Activated naive CD8-positive, alpha-beta T cell treated with anti-CD3 and anti-CD28 coated beads, Interleukin-2, amount 50 U/mL, for 24 hours (primary cell): ENCODE data around the gene RAP1GDS1.
"Not testable (repeated sequence)": the region's sequence is repeated elsewhere in the genome, so short reads cannot be mapped to it uniquely, and the experiment has no call there.

Experiments
- ATAC-seq: fragments of 150-1000 bp; cut with Tn5 transposase; one replicate; pipeline ENCODE4 v1.10.0; 2021
- DNase-seq: peaks from one replicate; pipeline ENCODE4 v3.0.0; 2021
- H3K27ac Mint-ChIP-seq: one replicate; pipeline ENCODE4 v1.8.0; 2021; ENCODE audit warnings: mild to moderate bottlenecking, mixed read lengths
- H3K27me3 Mint-ChIP-seq: one replicate; pipeline ENCODE4 v1.8.0; 2021; ENCODE audit warnings: mixed read lengths
- H3K36me3 Mint-ChIP-seq: one replicate; pipeline ENCODE4 v1.8.0; 2021; ENCODE audit warnings: low read depth, mixed read lengths
- H3K4me1 Mint-ChIP-seq: one replicate; pipeline ENCODE4 v1.8.0; 2021; ENCODE audit warnings: mixed read lengths
- H3K4me3 Mint-ChIP-seq: one replicate; pipeline ENCODE4 v1.8.0; 2021; ENCODE audit warnings: mild to moderate bottlenecking, moderate library complexity, mixed read lengths
- H3K9me3 Mint-ChIP-seq: one replicate; pipeline ENCODE4 v1.8.0; 2021; ENCODE audit warnings: mixed read lengths

Gene RAP1GDS1

DNA sequence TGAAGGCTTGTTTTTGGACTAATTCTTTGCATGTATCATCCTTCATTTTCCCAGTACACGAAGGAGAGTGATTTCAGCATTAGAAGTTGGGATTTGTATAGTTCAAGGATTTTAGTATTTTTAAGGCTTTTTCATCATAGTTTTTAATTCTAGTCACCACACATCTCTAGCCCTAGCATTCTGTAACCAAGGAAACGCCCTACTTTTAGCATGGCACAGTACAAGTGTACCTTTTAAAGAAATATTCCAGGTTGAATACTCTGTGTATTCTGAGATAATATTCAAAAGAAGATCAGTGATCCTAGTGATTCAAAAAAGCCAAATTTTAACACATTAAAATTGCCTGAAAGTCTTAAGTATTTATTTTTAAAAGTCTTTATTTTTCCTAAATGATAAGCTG lies 150.5 kb downstream of the RAP1GDS1 start:
- Mint-ChIP-seq H3K27ac (no peak overlapping the region), H3K9me3 (peaks cover 15% of the 10 kb centered on the region), H3K4me1 (peaks cover 7% of the 10 kb centered on the region), H3K27me3 (no peaks in the 10 kb centered on the region), H3K36me3 (peaks cover 40% of the 10 kb centered on the region), H3K4me3 (no peak overlapping the region)
- DNase-seq (no peak), ATAC-seq (no peak)

DNA sequence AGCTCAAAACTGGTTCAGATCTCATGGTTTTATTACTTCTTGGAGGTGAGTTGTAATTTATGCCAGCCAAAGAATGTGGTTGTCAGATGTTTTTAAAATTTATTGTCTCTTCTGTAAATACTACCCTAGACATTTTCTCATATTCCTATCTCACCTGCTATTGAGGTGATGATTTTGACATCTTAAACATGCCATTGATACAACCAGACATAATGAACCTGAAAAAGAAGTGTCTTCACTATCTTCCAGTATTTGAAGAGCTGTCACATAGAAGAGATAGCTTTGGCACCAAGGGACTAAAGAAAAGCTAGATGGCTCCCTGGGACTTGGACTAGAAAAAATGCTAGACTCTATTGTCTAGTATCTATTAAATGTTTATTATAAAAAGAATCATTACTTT lies 155.7 kb downstream of the RAP1GDS1 start:
- Mint-ChIP-seq H3K27ac (no peak overlapping the region), H3K36me3 (peaks cover 34% of the 10 kb centered on the region), H3K4me3 (no peak overlapping the region), H3K4me1 (no peaks in the 10 kb centered on the region), H3K9me3 (peaks cover 7% of the 10 kb centered on the region), H3K27me3 (no peaks in the 10 kb centered on the region)
- no peak for DNase-seq
- ATAC-seq, result no peak

DNA sequence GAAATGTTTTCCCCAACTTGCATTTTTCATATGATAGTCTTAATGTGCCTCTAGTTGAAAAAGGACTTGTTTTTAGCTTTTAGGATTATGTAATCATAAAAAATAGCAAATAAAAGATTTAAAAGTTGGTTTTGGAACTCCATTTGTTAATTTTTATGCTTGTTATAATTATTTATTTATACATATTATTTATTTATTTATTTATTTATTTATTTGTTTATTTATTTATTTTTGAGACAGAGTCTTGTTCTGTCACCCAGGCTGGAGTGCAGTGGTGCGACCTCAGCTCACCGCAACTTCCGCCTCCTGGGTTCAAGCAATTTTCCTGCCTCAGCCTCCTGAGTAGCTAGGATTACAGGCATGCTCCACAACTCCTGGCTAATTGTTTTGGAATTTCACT lies 159.0 kb downstream of the RAP1GDS1 start:
- H3K4me3 Mint-ChIP-seq, H3K27me3 Mint-ChIP-seq, DNase-seq, H3K4me1 Mint-ChIP-seq, ATAC-seq, H3K27ac Mint-ChIP-seq, H3K9me3 Mint-ChIP-seq: not testable (repeated sequence)
- H3K36me3 Mint-ChIP-seq, result peaks cover 46% of the 10 kb centered on the region

DNA sequence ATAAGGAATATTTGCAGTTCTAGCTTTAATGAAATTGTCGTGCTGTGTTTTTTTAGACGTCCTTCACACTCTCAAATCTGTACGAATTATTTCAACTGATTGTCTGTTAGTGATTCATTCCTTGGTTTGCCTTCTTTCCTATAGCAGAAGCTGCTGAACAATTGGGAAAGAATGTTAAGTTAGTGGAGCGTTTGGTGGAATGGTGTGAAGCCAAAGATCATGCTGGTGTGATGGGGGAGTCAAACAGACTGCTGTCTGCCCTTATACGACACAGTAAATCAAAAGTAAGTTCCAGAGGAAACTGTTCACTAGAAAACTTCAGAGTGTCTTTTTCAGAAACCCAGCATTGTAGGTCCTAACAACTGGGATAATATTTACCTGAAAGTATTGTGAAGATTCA lies 159.9 kb downstream of the RAP1GDS1 start:
- Mint-ChIP-seq H3K36me3 (peaks cover 48% of the 10 kb centered on the region), H3K4me3 (no peak overlapping the region), H3K27ac (no peak overlapping the region), H3K27me3 (no peaks in the 10 kb centered on the region), H3K4me1 (peaks cover 13% of the 10 kb centered on the region), H3K9me3 (peaks cover 8% of the 10 kb centered on the region)
- DNase-seq (no peak), ATAC-seq (no peak)

DNA sequence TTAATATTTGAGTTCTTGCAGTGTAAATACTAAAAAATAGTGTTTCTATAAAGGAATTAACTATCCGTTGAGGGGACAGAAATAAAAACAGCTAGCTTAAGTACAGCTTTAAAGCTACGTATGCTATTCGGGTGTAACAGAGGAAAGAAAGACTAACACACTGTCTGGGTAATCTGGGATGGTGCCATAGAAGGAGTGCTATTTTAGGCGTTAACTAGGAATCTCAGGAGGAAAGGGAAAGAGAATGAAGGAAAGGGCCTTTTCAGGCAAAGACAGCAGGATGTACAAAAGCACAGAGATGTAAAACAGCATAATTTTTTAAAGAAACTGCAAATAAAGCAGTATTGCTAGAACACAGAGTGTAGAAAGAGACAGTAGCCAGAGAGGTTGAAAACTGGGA lies 161.8 kb downstream of the RAP1GDS1 start:
- Mint-ChIP-seq H3K27me3 (no peaks in the 10 kb centered on the region), H3K4me1 (peaks cover 17% of the 10 kb centered on the region), H3K27ac (no peak overlapping the region), H3K9me3 (peaks cover 19% of the 10 kb centered on the region), H3K36me3 (peaks cover 50% of the 10 kb centered on the region), H3K4me3 (no peak overlapping the region)
- DNase-seq (no peak), ATAC-seq (no peak)

DNA sequence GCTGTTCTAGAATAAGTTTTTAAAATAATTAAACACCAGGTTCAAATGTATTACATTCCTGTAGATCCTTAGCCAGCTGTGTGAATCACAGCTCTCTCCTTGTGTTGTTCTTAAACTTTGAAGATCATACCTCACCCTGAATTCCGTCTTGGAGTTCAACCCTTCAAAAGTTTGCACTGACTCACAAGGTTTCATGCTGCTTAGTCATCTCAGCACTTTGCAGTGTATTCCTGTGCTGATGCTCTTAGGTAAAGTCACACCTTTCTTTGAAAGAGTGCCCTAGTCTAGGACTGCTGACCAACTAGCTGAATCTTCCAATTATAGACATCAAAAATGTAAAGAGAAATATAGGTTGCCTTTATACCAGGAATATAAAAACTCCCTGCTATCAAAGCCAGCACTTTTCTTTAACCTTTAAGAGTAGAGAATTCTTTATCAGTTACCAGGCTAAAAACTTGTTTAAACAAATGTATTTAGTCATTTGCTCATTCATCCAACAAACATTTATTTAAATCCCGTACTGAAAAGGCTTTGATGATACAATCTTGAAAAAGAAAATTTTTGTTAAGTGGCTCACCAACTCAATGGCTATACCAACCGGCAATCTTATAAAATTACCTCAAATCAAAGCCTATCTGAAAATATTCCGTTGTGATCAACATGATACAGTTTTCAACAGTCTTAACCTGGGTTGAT lies 169.7 kb downstream of the RAP1GDS1 start:
- H3K9me3 Mint-ChIP-seq, result peaks cover 13% of the 10 kb centered on the region
- no peak for ATAC-seq

DNA sequence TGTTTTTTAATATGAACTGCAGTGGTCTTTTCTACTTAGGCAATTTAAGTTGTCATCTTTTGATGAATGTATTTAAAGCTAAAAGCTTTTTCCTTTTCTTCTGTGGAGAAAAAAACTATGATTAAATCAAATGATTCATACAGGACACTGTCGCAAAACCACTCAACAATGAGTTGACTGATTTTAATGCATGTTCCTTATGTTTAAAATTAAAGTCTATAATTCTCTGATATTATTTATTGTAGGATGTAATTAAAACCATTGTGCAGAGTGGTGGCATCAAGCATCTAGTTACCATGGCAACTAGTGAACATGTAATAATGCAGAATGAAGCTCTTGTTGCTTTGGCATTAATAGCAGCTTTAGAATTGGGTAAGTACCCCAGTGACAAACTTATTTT lies 172.5 kb downstream of the RAP1GDS1 start:
- H3K4me1 Mint-ChIP-seq, result no peaks in the 10 kb centered on the region

More for the DNA sequence above, 169.7 kb downstream of the RAP1GDS1 start:
- Mint-ChIP-seq H3K27ac (no peak overlapping the region), H3K4me3 (no peak overlapping the region), H3K4me1 (peaks cover 6% of the 10 kb centered on the region), H3K36me3 (peaks cover 24% of the 10 kb centered on the region), H3K27me3 (no peaks in the 10 kb centered on the region)
- no peak for DNase-seq

DNA sequence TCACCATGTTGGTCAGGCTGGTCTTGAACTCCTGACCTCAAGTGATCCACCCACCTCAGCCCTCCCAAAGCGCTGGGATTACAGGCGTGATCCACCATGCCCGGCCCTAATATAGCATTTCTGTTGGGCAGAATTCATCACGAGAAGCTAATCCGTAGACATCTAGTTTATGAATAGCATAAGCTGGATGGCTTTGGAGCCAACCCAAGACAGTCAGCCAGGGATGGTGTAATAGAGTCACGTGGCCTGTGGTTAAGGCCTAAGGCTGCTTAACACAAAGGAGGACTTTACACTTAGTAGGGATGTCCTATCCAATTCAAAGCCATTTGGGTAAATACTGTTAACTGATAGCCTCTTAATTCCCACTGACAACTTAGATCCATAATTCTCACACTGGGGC lies 173.6 kb downstream of the RAP1GDS1 start:
- no peak overlapping the region for H3K4me3 Mint-ChIP-seq
- ATAC-seq (no peak), DNase-seq (no peak)
- no peak overlapping the region for H3K27ac Mint-ChIP-seq
- no peaks in the 10 kb centered on the region for H3K27me3 Mint-ChIP-seq
- peaks cover 39% of the 10 kb centered on the region for H3K36me3 Mint-ChIP-seq
- no peaks in the 10 kb centered on the region for H3K4me1 Mint-ChIP-seq
- H3K9me3 Mint-ChIP-seq, result no peaks in the 10 kb centered on the region

More for the DNA sequence above, 172.5 kb downstream of the RAP1GDS1 start:
- peaks cover 33% of the 10 kb centered on the region for H3K36me3 Mint-ChIP-seq
- H3K27me3 Mint-ChIP-seq, result no peaks in the 10 kb centered on the region
- no peak overlapping the region for H3K4me3 Mint-ChIP-seq
- DNase-seq (no peak), ATAC-seq (no peak)
- no peaks in the 10 kb centered on the region for H3K9me3 Mint-ChIP-seq
- no peak overlapping the region for H3K27ac Mint-ChIP-seq

DNA sequence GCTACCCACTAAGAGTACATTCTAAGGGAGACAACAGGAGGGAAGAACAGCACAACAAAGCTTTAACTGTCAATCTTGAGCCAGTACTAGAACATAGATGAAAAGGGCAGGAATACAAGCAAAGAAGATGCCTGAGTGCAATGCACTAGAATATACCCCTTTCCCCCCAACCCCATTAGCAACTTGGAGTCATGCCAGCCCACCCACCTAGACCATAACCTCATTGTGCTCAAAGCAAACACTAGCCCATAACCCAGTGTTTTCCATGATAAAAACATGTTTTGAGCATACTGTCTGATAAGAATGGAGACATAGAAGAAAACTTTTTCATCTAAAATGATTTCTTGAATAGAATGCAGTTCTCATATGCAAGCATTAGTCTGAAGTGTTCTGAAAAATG lies 183.2 kb downstream of the RAP1GDS1 start:
- peaks cover 29% of the 10 kb centered on the region for H3K36me3 Mint-ChIP-seq
- ATAC-seq, result no peak

DNA sequence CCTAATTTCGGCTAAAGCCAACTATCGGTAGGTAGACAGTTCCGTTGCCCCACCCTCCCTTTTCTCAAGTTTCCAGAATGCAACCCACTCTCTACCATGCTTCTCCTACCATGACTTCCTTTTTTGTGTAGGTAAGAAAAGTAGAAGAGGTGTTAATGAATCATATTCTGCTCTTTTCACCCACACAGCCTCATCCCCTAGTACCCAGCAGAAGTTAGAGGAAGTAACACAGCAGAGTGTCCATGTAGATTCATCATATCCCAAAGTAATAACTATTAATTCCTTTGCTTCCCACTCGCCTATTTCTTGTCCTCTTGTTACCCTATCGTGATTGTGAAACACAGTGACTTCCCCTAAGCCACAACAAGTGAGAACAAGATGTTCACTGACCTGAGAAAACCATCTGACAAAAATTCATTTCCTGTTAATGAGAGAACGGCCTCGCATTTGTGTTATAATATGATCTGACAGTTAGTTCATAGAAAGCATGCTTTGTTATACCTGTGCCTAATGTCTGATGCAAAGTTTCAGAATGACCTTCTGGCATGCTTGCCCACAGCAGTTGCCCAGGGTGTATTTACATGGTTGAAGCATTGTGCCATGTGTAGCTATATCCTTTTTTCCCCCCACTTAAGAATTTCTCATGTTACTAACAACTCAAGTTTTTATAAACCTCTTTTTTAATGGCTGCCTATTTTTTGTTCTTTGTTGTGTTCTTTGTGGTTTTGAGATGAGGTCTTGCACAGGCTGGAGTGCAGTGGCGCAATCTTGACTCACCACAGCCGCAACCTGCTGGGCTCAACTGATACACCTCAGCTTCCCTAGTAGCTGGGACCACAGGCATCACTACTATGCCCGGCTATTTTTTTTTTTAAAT lies 185.6 kb downstream of the RAP1GDS1 start:
- Mint-ChIP-seq H3K4me3 (peak overlapping the region; percentile 73), H3K9me3 (no peaks in the 10 kb centered on the region), H3K36me3 (peaks cover 20% of the 10 kb centered on the region), H3K27ac (peak overlapping the region; percentile 96), H3K4me1 (peaks cover 40% of the 10 kb centered on the region), H3K27me3 (no peaks in the 10 kb centered on the region)
- DNase-seq (peak; percentile 57), ATAC-seq (peak; percentile 95)

More for the DNA sequence above, 183.2 kb downstream of the RAP1GDS1 start:
- no peak overlapping the region for H3K4me3 Mint-ChIP-seq
- H3K9me3 Mint-ChIP-seq, result no peaks in the 10 kb centered on the region
- no peak overlapping the region for H3K27ac Mint-ChIP-seq
- no peak for DNase-seq
- peaks cover 39% of the 10 kb centered on the region for H3K4me1 Mint-ChIP-seq
- no peaks in the 10 kb centered on the region for H3K27me3 Mint-ChIP-seq

DNA sequence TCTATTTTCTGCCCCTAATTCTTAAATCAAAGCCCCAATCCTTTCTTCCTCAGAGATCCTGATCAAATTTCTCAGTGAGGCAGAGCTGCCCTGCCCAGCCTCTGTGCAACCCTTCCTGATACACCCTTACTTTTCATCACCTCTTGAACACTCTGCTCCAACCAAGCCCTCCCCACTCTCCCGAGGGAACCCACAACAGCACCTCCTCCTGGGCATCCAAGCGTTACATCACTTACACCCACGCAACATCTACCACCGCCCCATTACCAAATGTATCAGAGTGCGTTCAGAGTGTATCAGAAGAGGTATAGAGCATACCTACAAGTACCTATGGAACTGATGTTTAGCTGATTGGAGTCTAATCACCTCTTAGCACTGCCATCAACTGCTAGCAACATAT lies 186.5 kb downstream of the RAP1GDS1 start:
- H3K36me3 Mint-ChIP-seq, result peaks cover 13% of the 10 kb centered on the region
- no peak for ATAC-seq
- H3K27me3 Mint-ChIP-seq, result no peaks in the 10 kb centered on the region
- H3K4me1 Mint-ChIP-seq, result peaks cover 40% of the 10 kb centered on the region
- peak overlapping the region; percentile 96 for H3K27ac Mint-ChIP-seq
- H3K9me3 Mint-ChIP-seq, result peaks cover 3% of the 10 kb centered on the region
- H3K4me3 Mint-ChIP-seq, result peak overlapping the region; percentile 35
- DNase-seq, result peak; percentile 19

DNA sequence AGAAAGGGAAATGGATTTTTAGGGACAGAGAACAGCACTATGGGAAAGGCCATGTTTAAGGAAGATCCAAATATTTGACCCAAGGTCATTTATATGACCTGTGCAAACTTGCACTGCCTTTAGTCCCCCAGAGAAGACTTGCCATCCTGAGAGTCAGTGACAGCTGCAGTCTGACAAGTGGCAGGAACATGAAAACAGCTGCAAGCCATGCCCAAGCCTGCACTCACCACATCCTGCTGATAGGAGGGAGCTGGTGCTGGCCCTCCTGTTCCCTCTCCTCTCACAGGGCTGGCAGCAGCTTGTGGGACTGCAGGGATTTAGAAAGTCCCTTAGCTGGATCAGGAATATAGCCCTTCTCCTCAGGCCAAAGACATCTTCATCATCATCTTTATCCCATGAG lies 187.7 kb downstream of the RAP1GDS1 start:
- peaks cover 6% of the 10 kb centered on the region for H3K36me3 Mint-ChIP-seq
- peaks cover 8% of the 10 kb centered on the region for H3K9me3 Mint-ChIP-seq
- no peaks in the 10 kb centered on the region for H3K27me3 Mint-ChIP-seq
- DNase-seq (no peak), ATAC-seq (no peak)
- H3K4me1 Mint-ChIP-seq, result peaks cover 40% of the 10 kb centered on the region
- H3K4me3 Mint-ChIP-seq, result no peak overlapping the region
- H3K27ac Mint-ChIP-seq, result no peak overlapping the region

DNA sequence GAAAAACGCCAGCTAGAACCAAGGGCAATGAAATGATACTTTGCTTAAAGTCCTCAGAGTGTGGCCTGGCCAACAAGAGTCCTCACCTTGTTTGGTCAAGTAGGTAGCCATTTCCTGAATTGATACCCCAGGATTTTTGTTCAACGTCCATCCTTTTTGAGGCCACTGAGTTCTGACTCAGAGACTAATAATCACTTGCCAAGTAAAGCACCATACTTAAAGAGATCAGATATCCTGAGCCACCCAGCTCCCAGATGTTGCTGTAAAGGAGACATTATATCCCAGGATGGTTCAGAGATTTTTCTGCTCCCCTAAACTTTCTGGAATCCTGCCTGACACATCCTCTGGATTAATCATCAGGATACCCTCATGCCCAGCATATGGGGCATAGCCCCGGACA lies 190.9 kb downstream of the RAP1GDS1 start:
- no peak overlapping the region for H3K27ac Mint-ChIP-seq
- H3K36me3 Mint-ChIP-seq, result peaks cover 3% of the 10 kb centered on the region
- DNase-seq (no peak), ATAC-seq (no peak)
- H3K4me1 Mint-ChIP-seq, result peaks cover 24% of the 10 kb centered on the region
- H3K27me3 Mint-ChIP-seq, result no peaks in the 10 kb centered on the region
- no peak overlapping the region for H3K4me3 Mint-ChIP-seq
- peaks cover 8% of the 10 kb centered on the region for H3K9me3 Mint-ChIP-seq

DNA sequence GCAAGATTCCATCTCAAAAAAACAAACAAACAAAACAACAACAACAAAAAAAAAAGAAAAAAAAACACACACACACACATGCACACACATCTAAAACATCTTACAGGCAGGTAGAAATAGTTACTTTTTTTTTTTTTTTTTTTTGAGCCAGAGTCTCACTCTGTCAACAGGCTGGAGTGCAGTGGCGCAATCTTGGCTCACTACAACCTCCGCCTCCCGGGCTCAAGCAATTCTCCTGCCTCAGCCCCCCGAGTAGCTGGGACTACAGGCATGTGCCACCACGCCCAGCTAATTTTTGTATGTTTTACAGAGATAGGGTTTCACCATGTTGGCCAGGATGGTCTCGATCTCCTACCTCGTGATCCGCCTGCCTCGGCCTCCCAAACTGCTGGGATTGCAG lies 196.2 kb downstream of the RAP1GDS1 start:
- not testable (repeated sequence) for H3K27me3 Mint-ChIP-seq, H3K4me3 Mint-ChIP-seq, H3K27ac Mint-ChIP-seq, H3K36me3 Mint-ChIP-seq, ATAC-seq, DNase-seq
- Mint-ChIP-seq H3K9me3 (peaks cover 20% of the 10 kb centered on the region), H3K4me1 (peaks cover 10% of the 10 kb centered on the region)
